ENCODE data around the gene SAXO1.

DNA sequence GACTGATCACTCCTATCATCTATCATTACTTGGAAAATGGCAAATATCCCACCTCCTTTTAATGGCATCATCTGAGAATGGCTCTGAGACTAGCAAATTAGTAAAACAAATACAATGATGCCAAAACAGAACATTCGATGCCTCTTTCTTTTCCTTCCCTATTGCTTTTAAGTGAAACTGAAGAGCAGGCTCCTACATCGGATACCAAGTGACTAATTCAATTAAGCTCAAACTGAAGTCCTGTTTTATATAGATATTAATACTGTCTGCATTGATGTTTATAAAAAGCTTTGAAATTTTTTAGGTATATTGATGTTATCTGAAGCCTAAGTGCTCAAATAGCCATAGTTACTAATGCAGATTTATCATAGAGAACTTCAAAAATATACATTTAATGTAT is 43.9 kb downstream of the SAXO1 start:
- TF ChIP-seq, protein P1, sequence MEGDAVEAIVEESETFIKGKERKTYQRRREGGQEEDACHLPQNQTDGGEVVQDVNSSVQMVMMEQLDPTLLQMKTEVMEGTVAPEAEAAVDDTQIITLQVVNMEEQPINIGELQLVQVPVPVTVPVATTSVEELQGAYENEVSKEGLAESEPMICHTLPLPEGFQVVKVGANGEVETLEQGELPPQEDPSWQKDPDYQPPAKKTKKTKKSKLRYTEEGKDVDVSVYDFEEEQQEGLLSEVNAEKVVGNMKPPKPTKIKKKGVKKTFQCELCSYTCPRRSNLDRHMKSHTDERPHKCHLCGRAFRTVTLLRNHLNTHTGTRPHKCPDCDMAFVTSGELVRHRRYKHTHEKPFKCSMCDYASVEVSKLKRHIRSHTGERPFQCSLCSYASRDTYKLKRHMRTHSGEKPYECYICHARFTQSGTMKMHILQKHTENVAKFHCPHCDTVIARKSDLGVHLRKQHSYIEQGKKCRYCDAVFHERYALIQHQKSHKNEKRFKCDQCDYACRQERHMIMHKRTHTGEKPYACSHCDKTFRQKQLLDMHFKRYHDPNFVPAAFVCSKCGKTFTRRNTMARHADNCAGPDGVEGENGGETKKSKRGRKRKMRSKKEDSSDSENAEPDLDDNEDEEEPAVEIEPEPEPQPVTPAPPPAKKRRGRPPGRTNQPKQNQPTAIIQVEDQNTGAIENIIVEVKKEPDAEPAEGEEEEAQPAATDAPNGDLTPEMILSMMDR (IDR thresholded peaks at IDR 0.05), result no peak
- TF ChIP-seq POLR2AphosphoS5 (IDR thresholded peaks at IDR 0.05), result no peak
- TF ChIP-seq POLR2A (IDR thresholded peaks at IDR 0.05), result no peak

All from suprapubic skin (tissue), 4 donors.